Measurements from ENCODE around the gene TRIM46.
"Not testable (repeated sequence)": the region's sequence is repeated elsewhere in the genome, so short reads cannot be mapped to it uniquely, and the experiment has no call there.

TRIM46 gene

GRCh38 chr1:155207806-155208540 is 34.3 kb downstream of the TRIM46 start, which contains the start of gene THBS3:
TSS of gene THBS3 (minus strand) at chr1:155207897. CDS start at chr1:155207876, 21 bp downstream.
- DNase-seq = peak; percentile 84

GRCh38 chr1:155208541-155209311 is 35.1 kb downstream of the TRIM46 start, which contains the start of gene MTX1:
TSS of gene MTX1 (plus strand) at chr1:155208695. CDS start at chr1:155208805, 110 bp downstream.
- DNase-seq = peak; percentile 86

- DNase-seq = no peak
Measured at GRCh38 chr1:155209312-155209721, 35.7 kb downstream of the TRIM46 start.

- DNase-seq = no peak
Measured at GRCh38 chr1:155210314-155211104, 36.9 kb downstream of the TRIM46 start.

- not testable (repeated sequence) for DNase-seq
Measured at GRCh38 chr1:155211381-155212050, 37.9 kb downstream of the TRIM46 start.

- not testable (repeated sequence) for DNase-seq
Measured at GRCh38 chr1:155212051-155212440, 38.4 kb downstream of the TRIM46 start.

GRCh38 chr1:155214702-155215101 is 41.1 kb downstream of the TRIM46 start:
- DNase-seq = not testable (repeated sequence)

GRCh38 chr1:155218854-155219591 is 45.4 kb downstream of the TRIM46 start:
- DNase-seq = peak; percentile 63

- peak; percentile 50 for DNase-seq
Measured at GRCh38 chr1:155219592-155220031, 46.0 kb downstream of the TRIM46 start.

- not testable (repeated sequence) for DNase-seq
Measured at GRCh38 chr1:155220211-155220965, 46.7 kb downstream of the TRIM46 start.

GRCh38 chr1:155223047-155223446 is 49.4 kb downstream of the TRIM46 start:
- no peak for DNase-seq

- DNase-seq = not testable (repeated sequence)
Measured at GRCh38 chr1:155225404-155225759, 51.7 kb downstream of the TRIM46 start.

GRCh38 chr1:155226188-155226909 is 52.7 kb downstream of the TRIM46 start:
- peak; percentile 86 for DNase-seq

GRCh38 chr1:155226910-155227260 is 53.2 kb downstream of the TRIM46 start:
- peak; percentile 73 for DNase-seq

- DNase-seq = peak; percentile 99
Measured at GRCh38 chr1:155227261-155228095, 53.8 kb downstream of the TRIM46 start.

GRCh38 chr1:155228096-155228427 is 54.4 kb downstream of the TRIM46 start:
- no peak for DNase-seq

- not testable (repeated sequence) for DNase-seq
Measured at GRCh38 chr1:155231302-155231701, 57.7 kb downstream of the TRIM46 start.

- DNase-seq = not testable (repeated sequence)
Measured at GRCh38 chr1:155232001-155232978, 58.6 kb downstream of the TRIM46 start.
